Measurements from ENCODE around the gene SLC22A14. TPM values are rescaled to one million over a fixed set of nuclear protein-coding genes. Genes with fewer than 3 reads are reported as not detected.
"Not testable (repeated sequence)": the region's sequence is repeated elsewhere in the genome, so short reads cannot be mapped to it uniquely, and the experiment has no call there.

Gene SLC22A14
- total RNA-seq, 2 experiments from 2014 or later: not detected

DNA sequence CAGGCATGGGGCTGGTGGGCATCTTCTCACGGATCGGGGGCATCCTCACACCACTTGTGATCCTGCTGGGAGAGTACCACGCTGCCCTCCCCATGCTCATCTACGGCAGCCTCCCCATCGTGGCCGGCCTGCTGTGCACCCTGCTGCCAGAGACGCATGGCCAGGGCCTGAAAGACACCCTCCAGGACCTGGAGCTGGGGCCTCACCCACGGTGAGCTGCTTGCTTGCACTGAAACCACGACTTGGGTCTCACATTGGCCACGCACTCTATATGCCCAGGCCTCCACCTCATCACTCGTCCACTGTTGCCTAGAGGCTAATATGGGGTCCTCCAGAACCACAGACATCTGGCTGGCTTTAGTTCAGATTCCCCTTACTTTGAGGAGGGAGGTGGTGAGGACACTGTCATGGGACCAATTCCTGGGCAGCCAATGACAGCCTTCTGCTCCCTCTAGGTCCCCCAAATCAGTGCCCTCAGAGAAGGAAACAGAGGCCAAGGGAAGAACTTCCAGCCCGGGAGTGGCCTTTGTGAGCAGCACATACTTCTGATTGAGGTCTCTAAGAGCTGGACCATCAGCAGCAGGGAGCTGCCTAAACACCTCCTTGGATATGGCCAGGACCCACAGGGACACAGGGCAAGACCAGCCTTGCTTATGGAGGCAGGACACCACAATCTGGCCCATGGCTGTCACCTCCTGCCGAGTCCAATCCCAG, 5.0 kb upstream of the SLC22A14 start:
- no peaks in the 10 kb centered on the region for H3K27me3 Mint-ChIP-seq

DNA sequence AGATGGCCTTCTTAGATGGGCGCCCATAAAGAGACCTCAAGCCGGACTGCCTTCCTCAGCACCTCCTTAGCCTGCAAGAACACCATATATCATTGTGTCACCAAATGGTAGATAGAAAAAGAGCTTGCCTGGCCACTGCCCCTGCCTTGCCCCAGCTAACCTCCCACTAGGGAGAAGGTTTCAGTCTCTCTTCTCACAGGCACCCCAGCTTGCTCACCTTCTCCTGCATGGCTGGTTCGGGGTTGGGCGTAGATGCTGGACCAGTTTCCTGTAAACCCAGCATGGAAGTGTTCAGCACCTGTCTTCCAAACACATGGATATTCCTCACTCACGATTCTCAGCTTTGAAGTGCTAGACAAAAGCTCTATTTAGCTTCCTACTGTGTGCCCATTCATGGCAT, 3.3 kb upstream of the SLC22A14 start:
- no peak for ATAC-seq
- H3K4me1 Mint-ChIP-seq: no peaks in the 10 kb centered on the region
- H3K9me3 Mint-ChIP-seq (ENCODE audit: low read depth): no peaks in the 10 kb centered on the region
- H3K27me3 Mint-ChIP-seq: no peaks in the 10 kb centered on the region
- H3K36me3 Mint-ChIP-seq: no peaks in the 10 kb centered on the region
- DNase-seq: no peak
- H3K4me3 Mint-ChIP-seq: no peak overlapping the region
- CTCF ChIA-PET: no interaction called here
- H3K27ac Mint-ChIP-seq: no peak overlapping the region

More for the DNA sequence above, 5.0 kb upstream of the SLC22A14 start:
- CTCF ChIA-PET: no interaction called here
- H3K9me3 Mint-ChIP-seq (ENCODE audit: low read depth): no peaks in the 10 kb centered on the region
- DNase-seq (peak; percentile 19), ATAC-seq (no peak)
- H3K27ac Mint-ChIP-seq: no peak overlapping the region
- H3K4me1 Mint-ChIP-seq: no peaks in the 10 kb centered on the region
- no peaks in the 10 kb centered on the region for H3K36me3 Mint-ChIP-seq
- no peak overlapping the region for H3K4me3 Mint-ChIP-seq

DNA sequence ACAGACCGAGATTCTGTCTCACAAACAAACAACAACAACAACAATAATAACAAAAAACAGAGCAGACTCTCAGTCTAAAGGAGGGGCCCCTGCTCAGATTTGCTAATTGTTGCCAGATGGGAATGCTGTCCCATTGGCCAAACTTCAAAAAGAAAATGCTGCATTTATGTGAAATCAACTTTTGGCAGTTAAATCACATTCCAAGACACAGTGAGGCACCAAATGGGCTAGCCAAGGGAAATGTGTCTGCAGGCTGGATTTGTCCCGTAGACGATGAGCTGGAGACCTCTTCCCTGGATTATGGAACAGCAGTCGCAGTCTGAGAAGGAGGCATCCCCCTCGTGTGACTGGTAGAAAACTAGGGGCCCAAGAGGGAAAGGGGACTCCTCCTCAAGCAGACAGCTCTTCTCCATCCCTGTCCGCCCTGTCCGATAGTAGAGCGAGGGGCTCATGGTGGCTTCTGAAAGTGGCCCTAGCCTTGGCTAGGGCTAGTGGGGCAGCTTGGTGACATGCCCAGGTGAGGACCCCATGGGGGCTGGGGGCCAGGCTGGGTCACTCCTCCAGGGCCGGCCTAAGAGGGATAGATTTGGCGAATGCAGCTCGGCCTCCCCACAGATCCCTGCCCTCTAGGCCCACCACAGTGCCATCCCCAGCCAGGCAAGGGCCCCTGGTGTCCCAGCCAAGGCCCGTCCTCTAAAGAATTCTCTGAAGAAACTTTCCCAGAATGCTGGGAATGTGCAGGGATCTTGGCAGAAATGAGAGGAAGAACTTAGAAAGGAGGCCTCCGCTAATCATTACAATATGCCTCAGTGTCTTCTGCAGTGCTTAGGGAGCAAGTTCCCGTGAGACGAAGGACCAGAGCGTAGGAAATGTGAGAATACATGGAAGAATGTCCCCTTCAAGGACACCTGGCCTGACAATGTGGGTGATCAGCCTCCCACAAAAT, 2.0 kb downstream of the SLC22A14 start:
- H3K4me3 Mint-ChIP-seq: no peak overlapping the region
- H3K27me3 Mint-ChIP-seq: peaks cover 2% of the 10 kb centered on the region
- H3K9me3 Mint-ChIP-seq (ENCODE audit: low read depth): no peaks in the 10 kb centered on the region
- DNase-seq (no peak), ATAC-seq (no peak)
- no peaks in the 10 kb centered on the region for H3K36me3 Mint-ChIP-seq
- H3K27ac Mint-ChIP-seq: no peak overlapping the region
- CTCF ChIA-PET: no interaction called here
- no peaks in the 10 kb centered on the region for H3K4me1 Mint-ChIP-seq

DNA sequence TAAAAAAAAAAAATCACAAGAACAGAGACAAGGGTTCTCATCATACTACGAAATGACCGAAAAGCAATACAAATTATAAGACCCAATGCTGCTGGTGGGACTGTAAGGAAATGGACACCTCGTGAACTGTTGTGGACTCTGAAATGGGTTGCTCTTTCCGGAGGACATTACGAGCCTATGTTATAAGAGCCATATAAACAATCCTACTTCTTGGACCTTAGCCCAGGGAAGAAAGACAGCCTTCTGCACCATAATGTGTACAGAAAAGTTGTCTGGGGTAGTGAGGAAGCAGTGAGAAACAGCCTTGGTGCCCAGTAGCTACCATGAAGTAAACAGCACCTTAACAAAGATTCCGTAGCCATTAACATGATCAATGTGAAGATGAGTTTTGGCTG, 2.7 kb downstream of the SLC22A14 start:
- H3K36me3 Mint-ChIP-seq: no peaks in the 10 kb centered on the region
- H3K4me1 Mint-ChIP-seq: no peaks in the 10 kb centered on the region
- no peak for ATAC-seq
- no peak overlapping the region for H3K4me3 Mint-ChIP-seq
- CTCF ChIA-PET: no interaction called here
- H3K9me3 Mint-ChIP-seq (ENCODE audit: low read depth): no peaks in the 10 kb centered on the region
- no peak overlapping the region for H3K27ac Mint-ChIP-seq
- no peak for DNase-seq
- peaks cover 2% of the 10 kb centered on the region for H3K27me3 Mint-ChIP-seq

DNA sequence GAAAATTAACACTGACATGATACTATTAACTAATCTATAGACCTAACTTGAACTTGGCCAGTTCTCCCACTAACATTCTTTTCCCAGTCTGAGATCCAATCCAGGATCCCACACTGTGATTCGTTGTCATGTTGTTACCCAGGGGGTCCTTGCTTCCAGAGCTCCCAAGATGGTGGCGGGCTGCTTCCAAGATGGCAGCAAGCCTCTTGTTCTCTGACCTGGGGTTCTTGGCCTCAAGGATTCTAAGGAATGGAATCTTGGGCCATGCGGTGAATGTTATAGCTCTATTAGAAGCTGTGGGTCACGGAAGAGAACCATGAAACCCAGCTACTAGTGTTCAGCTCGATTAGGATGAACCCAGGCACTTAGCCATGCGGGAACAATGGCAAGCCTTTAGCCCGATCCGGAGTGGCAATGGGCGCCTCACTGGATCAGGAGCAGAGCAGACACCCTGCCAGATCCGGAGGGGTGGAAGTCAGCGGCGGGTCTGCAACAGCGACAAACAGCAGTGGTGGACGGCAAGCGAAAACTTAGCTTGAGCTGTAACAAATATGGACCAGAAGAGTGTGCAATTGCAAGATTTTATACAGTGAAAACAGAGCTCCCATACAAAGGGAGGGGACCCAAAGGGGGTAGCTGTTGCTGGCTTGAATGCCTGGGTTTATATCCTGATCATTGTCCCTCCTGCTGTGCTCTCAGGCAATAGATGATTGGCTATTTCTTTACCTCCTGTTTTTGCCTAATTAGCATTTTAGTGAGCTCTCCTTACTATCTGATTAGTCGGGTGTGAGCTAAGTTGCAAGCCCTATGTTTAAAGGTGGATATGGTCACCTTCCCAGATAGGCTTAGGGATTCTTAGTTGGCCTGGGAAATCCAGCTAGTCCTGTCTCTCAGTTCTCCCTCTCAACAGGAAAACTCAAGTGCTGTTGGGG, 7.5 kb downstream of the SLC22A14 start:
- DNase-seq: peak; percentile 9
- H3K4me3 Mint-ChIP-seq; H3K4me1 Mint-ChIP-seq; H3K27me3 Mint-ChIP-seq; H3K27ac Mint-ChIP-seq; H3K36me3 Mint-ChIP-seq; CTCF ChIA-PET; ATAC-seq; H3K9me3 Mint-ChIP-seq (ENCODE audit: low read depth): not testable (repeated sequence)

DNA sequence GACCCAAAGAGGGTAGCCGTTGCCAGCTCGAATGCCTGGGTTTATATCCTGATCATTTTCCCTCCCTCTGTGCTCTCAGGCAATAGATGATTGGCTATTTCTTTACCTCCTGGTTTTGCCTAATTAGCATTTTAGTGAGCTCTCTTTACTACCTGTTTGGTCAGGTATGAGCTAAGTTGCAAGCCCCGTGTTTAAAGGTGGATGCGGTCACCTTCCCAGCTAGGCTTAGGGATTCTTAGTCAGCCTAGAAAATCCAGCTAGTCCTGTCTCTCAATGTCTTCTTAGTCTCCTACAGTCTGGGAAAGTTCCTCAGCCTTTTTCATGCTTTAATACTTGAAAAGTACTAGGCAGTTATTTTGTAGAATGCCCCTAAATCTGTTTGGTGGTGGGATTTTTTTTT, 15.0 kb downstream of the SLC22A14 start:
- ATAC-seq; H3K4me3 Mint-ChIP-seq; H3K36me3 Mint-ChIP-seq; H3K4me1 Mint-ChIP-seq; H3K9me3 Mint-ChIP-seq (ENCODE audit: low read depth); H3K27ac Mint-ChIP-seq; DNase-seq: not testable (repeated sequence)
- CTCF ChIA-PET: interaction anchor here (1.4 to 1.5 kb wide), 2 partner anchors 50 to 132 kb away, joined by 3 to 5 read pairs; partner anchors contain the start of genes OXSR1 and XYLB
- H3K27me3 Mint-ChIP-seq: peaks cover 27% of the 10 kb centered on the region

DNA sequence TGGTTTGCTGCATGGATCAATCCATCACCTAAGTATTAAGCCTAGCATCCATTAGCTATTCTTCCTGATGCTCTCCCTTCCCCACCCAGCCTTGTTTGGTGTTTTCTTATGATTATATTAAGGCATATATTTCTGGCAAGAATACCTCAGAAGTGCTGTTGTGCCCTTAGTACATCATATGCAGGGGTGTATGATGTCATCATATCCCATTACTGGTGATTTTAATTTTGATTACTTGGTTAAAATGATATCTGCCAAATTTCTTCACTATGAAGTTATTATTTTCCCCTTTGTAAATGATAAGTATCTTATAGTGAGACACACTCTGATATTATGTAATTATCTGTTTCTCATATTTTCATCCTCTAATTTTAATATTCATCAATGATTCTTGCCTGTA, 15.4 kb downstream of the SLC22A14 start:
- no peaks in the 10 kb centered on the region for H3K9me3 Mint-ChIP-seq (ENCODE audit: low read depth)
- CTCF ChIA-PET: interaction anchor here (1.2 to 1.5 kb wide), 4 partner anchors 132 to 323 kb away, joined by 3 to 10 read pairs (median 6); partner anchors contain the start of gene OXSR1
- no peak for ATAC-seq

DNA sequence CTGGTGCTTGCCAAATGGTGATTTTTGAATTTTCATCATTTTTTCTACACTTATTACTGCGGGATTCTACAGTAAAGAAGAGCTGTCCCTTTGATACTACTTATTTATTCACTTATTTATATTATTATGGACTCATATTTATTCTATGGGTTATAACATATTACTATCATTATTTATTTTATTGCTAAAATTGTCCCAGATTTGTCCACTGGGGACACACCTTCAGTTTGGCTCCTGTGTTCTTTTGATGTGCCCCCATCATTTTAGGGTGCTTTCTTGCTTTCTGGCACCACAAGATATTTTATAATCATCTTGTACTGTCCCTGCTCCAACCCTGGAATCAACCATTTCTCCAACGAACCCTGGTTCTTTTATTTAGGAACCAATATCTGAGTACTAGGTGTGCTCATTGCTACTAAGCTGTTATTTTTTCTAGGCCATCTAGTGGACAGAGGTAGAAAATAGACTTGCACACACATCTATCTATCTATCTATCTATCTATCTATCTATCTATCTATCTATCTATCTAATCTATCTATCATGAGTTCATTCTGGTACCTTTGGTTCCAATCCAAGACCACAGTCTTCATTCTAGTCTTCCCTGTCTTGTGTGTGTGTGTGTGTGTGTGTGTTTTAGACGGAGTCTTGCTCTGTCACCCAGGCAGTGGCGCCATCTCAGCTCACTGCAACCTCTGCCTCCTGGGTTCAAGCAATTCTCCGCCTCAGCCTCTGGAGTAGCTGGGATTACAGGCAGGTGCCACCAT, 16.0 kb downstream of the SLC22A14 start:
- H3K27ac Mint-ChIP-seq: no peak overlapping the region
- H3K36me3 Mint-ChIP-seq: no peaks in the 10 kb centered on the region
- H3K9me3 Mint-ChIP-seq (ENCODE audit: low read depth): no peaks in the 10 kb centered on the region
- H3K27me3 Mint-ChIP-seq: peaks cover 27% of the 10 kb centered on the region
- CTCF ChIA-PET: interaction anchor here (0.7 to 1.9 kb wide), 6 partner anchors 10 to 324 kb away, joined by 3 to 10 read pairs (median 4); partner anchors contain the start of gene XYLB
- peaks cover 2% of the 10 kb centered on the region for H3K4me1 Mint-ChIP-seq
- H3K4me3 Mint-ChIP-seq: no peak overlapping the region
- ATAC-seq (no peak), DNase-seq (peak; percentile 7)

More for the DNA sequence above, 15.4 kb downstream of the SLC22A14 start:
- Mint-ChIP-seq H3K4me1 (peaks cover 2% of the 10 kb centered on the region), H3K27ac (no peak overlapping the region), H3K27me3 (peaks cover 27% of the 10 kb centered on the region), H3K4me3 (no peak overlapping the region), H3K36me3 (no peaks in the 10 kb centered on the region)
- no peak for DNase-seq

DNA sequence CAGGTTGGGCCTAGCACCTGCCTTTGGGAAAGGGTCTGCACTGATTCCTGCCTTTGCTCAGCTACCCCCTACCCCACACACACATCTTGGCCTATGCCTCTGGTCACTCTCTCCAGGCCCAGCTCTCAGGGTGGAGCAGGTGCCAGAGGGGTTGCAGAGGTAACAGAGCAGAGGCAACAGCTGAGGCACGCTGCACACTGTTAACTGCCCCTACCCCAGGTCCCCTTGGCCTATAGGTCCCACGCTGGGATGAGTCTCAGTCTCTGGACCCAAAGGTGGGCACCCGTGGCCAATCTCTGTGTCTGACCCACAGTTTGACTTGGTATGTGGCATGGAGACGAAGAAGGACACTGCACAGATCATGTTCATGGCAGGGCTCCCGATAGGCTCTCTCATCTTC, 24.8 kb downstream of the SLC22A14 start:
- H3K27me3 Mint-ChIP-seq: peaks cover 18% of the 10 kb centered on the region
- CTCF ChIA-PET: interaction anchor here (1.7 kb wide), 1 partner anchor 188 kb away, joined by 3 read pairs; no protein-coding TSS in a partner anchor
- H3K36me3 Mint-ChIP-seq: no peaks in the 10 kb centered on the region
- no peak overlapping the region for H3K27ac Mint-ChIP-seq
- H3K4me3 Mint-ChIP-seq: no peak overlapping the region
- DNase-seq (no peak), ATAC-seq (no peak)
- H3K4me1 Mint-ChIP-seq: no peaks in the 10 kb centered on the region
- no peaks in the 10 kb centered on the region for H3K9me3 Mint-ChIP-seq (ENCODE audit: low read depth)

DNA sequence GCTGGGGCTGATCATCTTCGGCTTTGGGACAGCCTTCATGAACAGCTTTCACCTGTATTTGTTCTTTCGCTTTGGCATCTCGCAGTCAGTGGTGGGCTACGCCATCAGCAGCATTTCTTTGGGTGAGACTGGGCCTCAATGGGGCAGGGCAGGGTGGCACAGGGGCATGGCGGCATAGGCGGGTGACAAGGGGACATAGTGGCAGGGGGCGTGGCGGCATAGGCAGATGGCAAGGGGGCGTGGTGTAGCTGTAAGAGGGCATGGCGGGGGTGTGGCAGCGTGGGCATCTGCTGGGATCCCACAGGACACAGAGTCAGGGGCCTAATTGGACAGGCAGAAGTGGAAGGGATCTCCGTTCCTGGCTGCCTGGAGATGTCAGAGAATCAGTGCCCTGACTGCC, 25.5 kb downstream of the SLC22A14 start:
- Mint-ChIP-seq H3K27ac (no peak overlapping the region), H3K36me3 (no peaks in the 10 kb centered on the region), H3K4me1 (no peaks in the 10 kb centered on the region), H3K4me3 (no peak overlapping the region), H3K9me3 (ENCODE audit: low read depth) (no peaks in the 10 kb centered on the region), H3K27me3 (peaks cover 18% of the 10 kb centered on the region)
- ATAC-seq: no peak
- CTCF ChIA-PET: no interaction called here
- DNase-seq: no peak

DNA sequence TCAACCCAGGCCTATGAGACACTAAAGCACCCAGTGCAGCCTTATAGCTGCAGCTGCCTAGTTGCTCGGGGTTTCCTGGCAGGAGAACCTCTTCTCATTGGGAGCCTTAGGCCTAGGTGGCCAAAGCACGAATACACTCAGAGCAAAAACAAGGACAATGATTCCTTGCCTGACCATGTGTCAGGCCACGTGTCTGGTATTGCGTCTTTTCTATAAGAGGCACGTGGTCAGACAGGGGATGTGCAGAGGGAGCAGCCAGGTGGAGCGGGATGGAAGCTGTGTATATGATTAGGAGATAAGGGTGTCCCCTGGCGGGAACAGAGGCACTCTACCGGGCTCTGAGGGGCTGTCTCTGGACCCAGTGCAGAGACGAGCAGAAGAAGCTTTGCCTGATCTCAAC, 26.4 kb downstream of the SLC22A14 start:
- Mint-ChIP-seq H3K36me3 (no peaks in the 10 kb centered on the region), H3K27me3 (peaks cover 18% of the 10 kb centered on the region), H3K27ac (no peak overlapping the region), H3K4me3 (no peak overlapping the region), H3K4me1 (no peaks in the 10 kb centered on the region), H3K9me3 (ENCODE audit: low read depth) (no peaks in the 10 kb centered on the region)
- CTCF ChIA-PET: no interaction called here
- ATAC-seq: no peak
- DNase-seq: no peak

DNA sequence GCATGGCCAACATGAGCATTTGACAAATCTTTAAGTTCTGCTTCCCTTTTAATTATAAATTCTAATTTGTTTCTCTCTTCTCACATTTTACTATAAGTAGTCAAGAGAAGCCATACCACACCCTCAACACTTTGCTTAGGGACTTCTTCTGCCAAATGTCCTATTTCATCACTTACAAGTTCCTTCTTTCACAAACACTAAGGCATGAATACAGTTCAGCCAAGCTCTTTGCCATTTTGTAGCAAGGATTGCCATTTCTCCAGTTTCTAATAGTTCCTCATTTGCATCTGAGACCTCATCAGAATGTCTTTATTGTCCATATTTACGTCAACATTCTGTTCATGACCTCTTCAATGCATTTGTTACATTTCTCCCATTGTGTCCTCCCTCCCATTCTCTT, 29.4 kb downstream of the SLC22A14 start:
- H3K27ac Mint-ChIP-seq: no peak overlapping the region
- ATAC-seq (no peak), DNase-seq (no peak)
- H3K27me3 Mint-ChIP-seq: peaks cover 14% of the 10 kb centered on the region
- H3K36me3 Mint-ChIP-seq: no peaks in the 10 kb centered on the region
- no peaks in the 10 kb centered on the region for H3K9me3 Mint-ChIP-seq (ENCODE audit: low read depth)
- no peaks in the 10 kb centered on the region for H3K4me1 Mint-ChIP-seq
- no peak overlapping the region for H3K4me3 Mint-ChIP-seq
- CTCF ChIA-PET: no interaction called here

All from activated CD8-positive, alpha-beta memory T cell treated with anti-CD3 and anti-CD28 coated beads, Interleukin-2, amount 10 ng/mL, durations not matched to agents 7 days and 5 days (primary cell).